ENCODE results near the gene ARHGDIA.

ARHGDIA gene

GRCh38 chr17:81903896-81904599 is 32.9 kb upstream of the ARHGDIA start:
- Histone ChIP-seq H3K27ac (no peak overlapping the region), H3K27me3 (replicated peaks) (no peaks in the 10 kb centered on the region), H3K36me3 (replicated peaks) (peaks cover 6% of the 10 kb centered on the region), H3K4me3 (ENCODE audit: low read depth, low read length) (no peak overlapping the region)
- in situ Hi-C loops (cut with HindIII; ENCODE audit: low pct_ligation_motif_present, low sequenced_read_pairs), result no loop called here
- DNase-seq, result no peak
- TF ChIP-seq CTCF (IDR thresholded peaks at IDR 0.05; ENCODE audit: low read depth, low read length, missing control alignments), result no peak

DNA sequence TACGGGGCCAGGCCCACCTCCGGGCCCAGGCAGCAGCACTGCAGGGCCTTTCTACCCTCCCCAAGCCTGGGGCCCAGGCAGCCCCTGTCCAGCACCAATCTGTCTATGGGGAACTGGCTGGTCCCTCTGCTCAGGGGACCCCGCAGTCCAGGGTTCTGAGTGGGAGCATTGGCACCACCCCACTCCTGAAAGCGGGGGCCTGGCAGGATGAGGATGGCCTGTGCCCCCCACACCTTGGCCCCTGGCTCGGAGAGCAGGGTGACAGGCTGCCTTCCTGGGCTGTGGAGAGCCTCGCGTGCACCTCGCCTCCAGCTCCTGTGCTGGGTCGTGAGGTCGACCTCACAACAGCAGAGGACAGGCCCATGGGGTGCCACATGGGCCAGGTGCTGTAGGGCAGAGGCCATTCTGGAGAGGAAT is 32.3 kb upstream of the ARHGDIA start:
- Histone ChIP-seq H3K27ac (no peak overlapping the region), H3K27me3 (replicated peaks) (no peaks in the 10 kb centered on the region), H3K4me3 (ENCODE audit: low read depth, low read length) (no peak overlapping the region), H3K36me3 (replicated peaks) (peaks cover 6% of the 10 kb centered on the region)
- no peak for DNase-seq
- TF ChIP-seq CTCF (IDR thresholded peaks at IDR 0.05; ENCODE audit: low read depth, low read length, missing control alignments), result no peak
- in situ Hi-C loops (cut with HindIII; ENCODE audit: low pct_ligation_motif_present, low sequenced_read_pairs), result no loop called here

DNA sequence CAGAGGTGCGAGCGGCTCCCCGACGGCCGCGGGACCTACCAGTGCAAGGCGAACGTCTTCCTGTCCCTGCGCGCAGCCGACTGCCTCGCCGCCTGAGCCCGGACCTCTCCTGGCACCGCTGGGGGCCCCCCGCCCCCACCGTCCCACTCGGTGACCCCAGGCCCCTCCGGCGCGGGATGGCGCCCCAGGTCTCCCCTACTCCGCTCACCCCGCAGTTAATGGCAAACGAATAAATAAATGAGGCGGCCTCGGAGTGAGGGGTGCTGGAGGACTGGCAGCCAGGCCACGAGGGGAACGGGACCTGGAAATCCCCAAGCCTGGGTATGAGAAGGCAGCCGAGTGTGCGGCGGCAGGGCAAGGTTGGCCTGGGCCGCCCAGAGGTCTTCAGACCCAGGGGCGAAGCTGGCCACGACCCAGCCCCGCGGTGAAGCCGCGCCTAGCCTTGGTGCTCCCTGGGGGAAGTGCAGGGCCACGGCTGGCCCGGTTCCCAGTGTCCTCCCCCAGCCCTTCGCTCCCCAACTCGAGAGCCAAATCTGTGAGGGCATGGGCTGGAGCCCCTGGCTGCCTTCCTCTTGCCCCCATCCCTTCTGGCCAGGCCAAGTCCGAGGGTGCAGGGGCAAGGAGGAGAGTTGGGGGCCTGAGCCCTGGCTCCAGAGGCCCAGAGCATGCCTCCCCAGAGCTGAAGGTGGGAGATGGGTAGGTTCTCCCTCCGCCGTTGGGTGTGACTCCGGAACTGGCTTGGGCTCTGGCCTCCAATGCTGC is 31.7 kb upstream of the ARHGDIA start:
- Histone ChIP-seq H3K36me3 (replicated peaks) (peaks cover 6% of the 10 kb centered on the region), H3K27ac (no peak overlapping the region), H3K4me3 (ENCODE audit: low read depth, low read length) (peak overlapping the region; percentile 12), H3K27me3 (replicated peaks) (no peaks in the 10 kb centered on the region)
- TF ChIP-seq CTCF (IDR thresholded peaks at IDR 0.05; ENCODE audit: low read depth, low read length, missing control alignments), result no peak
- in situ Hi-C loops (cut with HindIII; ENCODE audit: low pct_ligation_motif_present, low sequenced_read_pairs), result no loop called here
- no peak for DNase-seq

DNA sequence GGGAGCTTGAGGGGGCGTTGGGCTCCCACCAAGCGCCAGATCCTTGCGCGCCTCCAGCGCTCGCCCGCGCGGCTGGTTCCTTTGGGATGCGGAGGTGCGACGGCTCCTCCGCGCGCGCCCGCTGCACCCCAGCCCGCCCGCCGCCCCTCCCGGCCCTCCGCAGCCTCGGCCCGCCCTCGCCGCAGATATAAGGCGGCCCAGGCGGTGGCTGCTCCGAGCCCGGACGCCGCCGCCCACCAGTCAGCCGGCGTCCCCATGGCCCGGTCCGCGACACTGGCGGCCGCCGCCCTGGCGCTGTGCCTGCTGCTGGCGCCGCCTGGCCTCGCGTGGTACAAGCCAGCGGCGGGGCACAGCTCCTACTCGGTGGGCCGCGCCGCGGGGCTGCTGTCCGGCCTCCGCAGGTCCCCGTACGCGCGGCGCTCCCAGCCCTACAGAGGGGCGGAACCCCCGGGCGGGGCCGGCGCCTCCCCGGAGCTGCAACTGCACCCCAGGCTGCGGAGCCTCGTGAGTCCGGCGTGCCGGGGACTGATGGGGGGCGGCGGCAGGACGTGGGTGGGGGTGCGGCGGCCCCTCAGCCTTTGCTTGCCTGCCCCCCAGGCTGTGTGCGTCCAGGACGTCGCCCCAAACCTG is 31.0 kb upstream of the ARHGDIA start, which contains the start of gene NPB:
Gene NPB (plus strand): TSS at position 216 of the 630 bp plus-strand sequence. CDS start 40 bp downstream, at position 256.
- Histone ChIP-seq H3K27me3 (replicated peaks) (no peaks in the 10 kb centered on the region), H3K27ac (no peak within 1 kb of the TSS), H3K4me3 (ENCODE audit: low read depth, low read length) (peak within 1 kb of the TSS; percentile 15), H3K36me3 (replicated peaks) (peaks cover 6% of the 10 kb centered on the region)
- DNase-seq, result no peak
- TF ChIP-seq CTCF (IDR thresholded peaks at IDR 0.05; ENCODE audit: low read depth, low read length, missing control alignments), result no peak
- in situ Hi-C loops (cut with HindIII; ENCODE audit: low pct_ligation_motif_present, low sequenced_read_pairs), result no loop called here

DNA sequence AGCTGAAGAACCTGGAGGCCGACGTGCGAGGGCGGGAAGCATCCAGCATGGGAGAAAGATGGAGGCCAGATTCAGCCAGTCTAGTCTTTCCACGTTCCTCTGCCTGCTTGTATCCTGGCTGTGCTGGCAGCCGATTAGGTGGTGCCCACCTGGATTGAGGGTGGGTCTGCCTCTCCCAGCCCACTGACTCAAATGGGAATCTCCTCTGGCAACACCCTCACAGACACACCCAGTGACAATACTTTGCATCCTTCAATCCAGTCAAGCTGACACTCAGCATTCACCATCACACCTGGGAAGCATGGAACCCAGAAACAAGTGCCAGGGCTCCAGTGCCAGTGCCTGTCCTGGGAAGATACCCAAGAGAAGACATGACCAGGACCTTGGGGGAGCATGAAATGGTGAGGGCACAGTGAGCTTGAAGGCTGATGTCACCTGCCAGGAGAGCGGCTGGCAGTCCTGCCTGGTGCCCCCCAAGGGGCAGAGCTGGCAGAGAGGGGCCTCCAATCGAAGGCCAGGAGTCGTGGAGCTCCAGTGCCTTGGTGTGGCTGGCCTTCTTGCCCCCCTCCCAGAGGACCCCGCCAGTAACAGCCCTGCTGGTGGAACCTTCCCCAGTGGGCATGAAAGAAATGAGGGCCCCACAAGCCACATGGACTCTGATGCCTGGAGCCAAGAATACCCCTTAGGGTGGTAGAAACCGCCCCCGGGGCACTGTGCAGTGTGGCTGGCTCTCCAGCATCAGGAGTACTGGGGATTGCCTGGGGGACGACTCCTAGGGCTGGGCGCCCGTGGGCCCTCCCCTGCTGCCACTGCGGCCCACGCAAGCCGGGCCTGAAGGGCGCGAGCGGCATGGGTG is 30.3 kb upstream of the ARHGDIA start:
- Histone ChIP-seq H3K36me3 (replicated peaks) (peaks cover 6% of the 10 kb centered on the region), H3K4me3 (ENCODE audit: low read depth, low read length) (no peak overlapping the region), H3K27ac (no peak overlapping the region), H3K27me3 (replicated peaks) (no peaks in the 10 kb centered on the region)
- TF ChIP-seq CTCF (IDR thresholded peaks at IDR 0.05; ENCODE audit: low read depth, low read length, missing control alignments), result no peak
- no peak for DNase-seq
- in situ Hi-C loops (cut with HindIII; ENCODE audit: low pct_ligation_motif_present, low sequenced_read_pairs), result no loop called here

Measured in brain microvascular endothelial cell (primary cell).